Keratinocyte (primary cell): ENCODE data around the gene SMAD6.

Source experiments
- EZH2 ChIP-seq: IDR thresholded peaks from one replicate; pipeline ENCODE4 v1.6.1; 2012; ENCODE audit warnings: inconsistent platforms, mild to moderate bottlenecking, low read length, moderate library complexity
- TF ChIP-seq, protein P1 (sequence below), 3 experiments: IDR thresholded peaks in 1 of 3; conservative IDR thresholded peaks in 1 of 3; optimal IDR thresholded peaks in 1 of 3; 2 replicates in 2 of 3; 3 replicates in 1 of 3; pipeline versions ENCODE3 to v1.5.1; 2011; ENCODE audit warnings: low read length in 3 of 3, mild to moderate bottlenecking in 3 of 3, moderate library complexity in 2 of 3, control low read depth in 1 of 3, inconsistent platforms in 1 of 3; ENCODE audit not compliant: insufficient read depth in 2 of 3; ENCODE audit errors: extremely low read depth in 1 of 3

DNA sequence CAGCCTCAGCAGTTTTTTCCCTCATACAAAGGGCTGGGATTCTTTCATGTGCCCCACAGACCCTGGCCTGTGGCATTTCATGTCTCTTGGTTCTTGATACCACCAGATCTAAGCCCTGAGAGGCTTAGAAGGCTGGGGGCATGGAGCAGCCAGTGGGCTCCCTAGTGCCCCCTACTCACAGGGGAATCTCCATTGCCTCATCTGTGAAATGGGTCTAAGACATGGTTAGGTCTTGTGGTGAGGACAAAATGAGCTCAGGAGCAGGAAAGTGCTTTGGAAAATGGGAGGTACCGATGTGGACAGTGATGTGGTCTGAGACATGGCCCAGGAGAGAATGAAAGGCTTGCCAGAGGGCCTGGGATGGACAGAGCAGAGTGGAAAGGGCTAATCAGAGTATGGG is 94.3 kb downstream of the SMAD6 start:
- TF ChIP-seq, protein P1, sequence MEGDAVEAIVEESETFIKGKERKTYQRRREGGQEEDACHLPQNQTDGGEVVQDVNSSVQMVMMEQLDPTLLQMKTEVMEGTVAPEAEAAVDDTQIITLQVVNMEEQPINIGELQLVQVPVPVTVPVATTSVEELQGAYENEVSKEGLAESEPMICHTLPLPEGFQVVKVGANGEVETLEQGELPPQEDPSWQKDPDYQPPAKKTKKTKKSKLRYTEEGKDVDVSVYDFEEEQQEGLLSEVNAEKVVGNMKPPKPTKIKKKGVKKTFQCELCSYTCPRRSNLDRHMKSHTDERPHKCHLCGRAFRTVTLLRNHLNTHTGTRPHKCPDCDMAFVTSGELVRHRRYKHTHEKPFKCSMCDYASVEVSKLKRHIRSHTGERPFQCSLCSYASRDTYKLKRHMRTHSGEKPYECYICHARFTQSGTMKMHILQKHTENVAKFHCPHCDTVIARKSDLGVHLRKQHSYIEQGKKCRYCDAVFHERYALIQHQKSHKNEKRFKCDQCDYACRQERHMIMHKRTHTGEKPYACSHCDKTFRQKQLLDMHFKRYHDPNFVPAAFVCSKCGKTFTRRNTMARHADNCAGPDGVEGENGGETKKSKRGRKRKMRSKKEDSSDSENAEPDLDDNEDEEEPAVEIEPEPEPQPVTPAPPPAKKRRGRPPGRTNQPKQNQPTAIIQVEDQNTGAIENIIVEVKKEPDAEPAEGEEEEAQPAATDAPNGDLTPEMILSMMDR (optimal IDR thresholded peaks at IDR 0.05 in 1 of 3, IDR thresholded peaks at IDR 0.05 in 1 of 3, conservative IDR thresholded peaks at IDR 0.05 in 1 of 3; ENCODE audit: extremely low read depth in 1 of 3, insufficient read depth in 2 of 3, low read length in 3 of 3): no peak
- no peak for TF ChIP-seq EZH2
